Measurements from ENCODE around the gene HNRNPL.
A peak's percentile ranks its signal among the peaks of the same experiment; 100 is the strongest.
"Not testable (repeated sequence)": the region's sequence is repeated elsewhere in the genome, so short reads cannot be mapped to it uniquely, and the experiment has no call there.

HNRNPL gene

GRCh38 chr19:38800577-38801347, 49.0 kb downstream of the HNRNPL start:
- no peak for DNase-seq

GRCh38 chr19:38799104-38799503, 50.7 kb downstream of the HNRNPL start:
- no peak for DNase-seq

- not testable (repeated sequence) for DNase-seq
These were observed 52.0 kb downstream of the HNRNPL start for GRCh38 chr19:38797781-38798180.

GRCh38 chr19:38796154-38796553, 53.6 kb downstream of the HNRNPL start:
- DNase-seq = no peak

GRCh38 chr19:38795549-38795948, 54.2 kb downstream of the HNRNPL start:
- DNase-seq = no peak

GRCh38 chr19:38793671-38794070, 56.1 kb downstream of the HNRNPL start:
- DNase-seq = no peak

- no peak for DNase-seq
These were observed 56.6 kb downstream of the HNRNPL start for GRCh38 chr19:38793177-38793576.

GRCh38 chr19:38792250-38793111, 57.3 kb downstream of the HNRNPL start:
- peak in 1 of 14 donors; percentile 0 for DNase-seq

- not testable (repeated sequence) for DNase-seq
These were observed 58.2 kb downstream of the HNRNPL start for GRCh38 chr19:38791451-38792064.

GRCh38 chr19:38790507-38791403, 59.0 kb downstream of the HNRNPL start:
- DNase-seq = not testable (repeated sequence)

GRCh38 chr19:38788478-38789243, 61.1 kb downstream of the HNRNPL start, which contains the start of gene LGALS7B:
LGALS7B (plus strand) TSS chr19:38789200; CDS start chr19:38789227, 27 bp downstream.
- DNase-seq = no peak

GRCh38 chr19:38786572-38787265, 63.1 kb downstream of the HNRNPL start:
- no peak for DNase-seq

All from C1 segment of cervical spinal cord (tissue), 14 donors.